HL-60/S4 treated with phorbol 12-myristate 13-acetate at 8.2 ng/mL for 4 days and 3 days (cell line): Measurements from ENCODE around the gene NOTCH1.

Experiments
- in situ Hi-C: fragments of 300-500 bp; cut with MboI; formaldehyde crosslinking; loops from 2 replicates; pipeline ENCODE4 v1.15.0; 2022; ENCODE audit warnings: low sequenced_read_pairs

NOTCH1 gene

GRCh38 chr9:136486823-136487620 is 58.8 kb downstream of the NOTCH1 start:
- in situ Hi-C loops, result no loop called here

DNA sequence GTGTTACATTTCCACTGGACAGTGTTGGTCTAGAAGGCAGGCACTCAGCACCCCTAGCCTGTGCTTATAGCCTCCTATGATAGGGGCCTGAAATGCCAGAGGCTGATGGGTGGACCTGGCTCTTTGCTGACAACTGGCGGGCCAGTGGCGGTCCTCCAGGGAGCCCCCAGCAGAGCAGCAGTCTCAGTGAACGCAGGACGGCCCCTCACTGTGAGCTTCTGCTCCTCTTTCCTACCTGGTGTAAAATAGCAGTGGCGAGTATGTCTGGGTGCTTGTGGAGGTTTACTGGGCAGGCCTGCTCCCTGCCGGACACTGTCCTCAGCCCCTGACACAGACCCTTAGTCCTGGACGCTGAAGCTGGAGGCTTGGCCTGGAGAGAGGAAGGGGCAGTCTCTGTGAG is 59.7 kb downstream of the NOTCH1 start:
- in situ Hi-C loops, result no loop called here

- in situ Hi-C loops, result no loop called here
These were observed 60.5 kb downstream of the NOTCH1 start for GRCh38 chr9:136485049-136486045.

GRCh38 chr9:136484153-136485048 is 61.4 kb downstream of the NOTCH1 start:
- in situ Hi-C loops, result no loop called here

GRCh38 chr9:136483589-136484152 is 62.2 kb downstream of the NOTCH1 start:
- in situ Hi-C loops, result no loop called here

- in situ Hi-C loops, result no loop called here
These were observed 62.9 kb downstream of the NOTCH1 start, which contains the start of gene SEC16A for GRCh38 chr9:136482793-136483588. Gene SEC16A, minus strand, starts transcription at chr9:136483040. Its CDS starts 5,425 bp downstream, at chr9:136477615.

GRCh38 chr9:136482046-136482792 is 63.6 kb downstream of the NOTCH1 start:
- in situ Hi-C loops, result no loop called here

DNA sequence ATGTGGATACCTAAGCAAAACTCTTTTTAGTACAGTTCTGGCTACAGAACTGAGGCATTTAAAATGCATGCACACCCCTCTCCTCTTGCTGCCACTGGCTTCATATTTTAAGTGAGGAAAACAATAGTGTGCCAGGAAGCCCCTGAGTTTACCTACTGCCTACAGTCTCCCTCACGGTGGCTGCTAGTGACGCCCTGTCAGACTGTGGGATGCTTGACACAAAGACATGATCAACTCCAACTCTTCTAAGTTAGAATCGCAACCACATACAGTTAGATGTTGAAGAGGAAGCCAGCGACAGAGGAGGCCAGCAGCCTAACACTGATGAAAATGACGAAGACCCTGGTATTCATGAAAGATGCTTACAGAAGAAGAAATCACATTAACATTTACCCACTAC is 64.3 kb downstream of the NOTCH1 start:
- in situ Hi-C loops, result no loop called here

- in situ Hi-C loops, result no loop called here
These were observed 69.3 kb downstream of the NOTCH1 start for GRCh38 chr9:136476369-136477150.

- in situ Hi-C loops, result no loop called here
These were observed 70.6 kb downstream of the NOTCH1 start for GRCh38 chr9:136474974-136475865.

GRCh38 chr9:136474021-136474640 is 71.7 kb downstream of the NOTCH1 start:
- in situ Hi-C loops, result no loop called here

- in situ Hi-C loops, result no loop called here
These were observed 72.5 kb downstream of the NOTCH1 start for GRCh38 chr9:136473354-136473721.

GRCh38 chr9:136472640-136473353 is 73.1 kb downstream of the NOTCH1 start:
- in situ Hi-C loops, result no loop called here

GRCh38 chr9:136471802-136472487 is 73.9 kb downstream of the NOTCH1 start:
- in situ Hi-C loops, result no loop called here

DNA sequence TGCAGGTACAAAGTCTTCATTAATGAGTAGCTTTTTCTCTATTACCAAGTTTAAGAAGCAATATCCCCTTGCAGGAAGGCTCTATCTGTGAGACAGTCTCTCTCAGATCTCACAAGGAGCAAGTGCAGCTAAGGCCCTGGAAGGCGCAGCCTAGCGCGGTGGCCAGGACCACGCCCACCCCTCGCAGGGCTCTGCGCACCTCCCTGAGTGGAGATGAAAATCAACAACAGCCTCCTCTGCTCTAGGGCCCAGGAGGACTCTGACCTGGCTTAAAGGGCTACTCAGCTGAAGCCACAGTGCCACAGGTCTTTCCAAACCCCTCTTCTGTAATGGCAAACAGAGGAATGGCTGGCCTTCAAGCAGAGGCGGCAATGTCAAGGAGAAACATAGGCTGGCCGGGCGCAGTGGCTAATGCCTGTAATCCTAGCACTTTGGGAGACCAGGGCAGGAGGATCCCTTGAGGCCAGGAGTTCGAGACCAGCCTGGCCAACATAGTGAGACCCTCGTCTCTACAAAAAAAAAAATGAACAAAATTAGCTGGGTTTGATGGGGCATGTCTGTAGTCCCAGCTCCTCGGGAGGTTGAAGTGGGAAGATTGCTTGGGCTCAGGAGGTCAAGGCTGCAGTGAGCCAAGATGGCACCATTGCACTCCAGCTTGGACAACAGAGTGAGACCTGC is 74.9 kb downstream of the NOTCH1 start:
- in situ Hi-C loops, result no loop called here
